Subcutaneous abdominal adipose tissue (tissue), 5 donors: ENCODE measurements around the gene DBF4.
A peak's percentile ranks its signal among the peaks of the same experiment; 100 is the strongest.
"Not testable (repeated sequence)": the region's sequence is repeated elsewhere in the genome, so short reads cannot be mapped to it uniquely, and the experiment has no call there.

ENCODE experiments used
- H3K27ac ChIP-seq: one replicate; pipeline ENCODE4 v1.7.0; 2013; ENCODE audit warnings: low read depth, mild to moderate bottlenecking, inconsistent platforms, low read length, moderate library complexity
- H3K27me3 ChIP-seq, 5 donors: one replicate each; pipeline ENCODE4 v1.7.0; 2013; ENCODE audit warnings: low read length in 5 of 5, inconsistent platforms in 1 of 5; ENCODE audit not compliant: control insufficient read depth in 5 of 5, insufficient read depth in 4 of 5
- H3K36me3 ChIP-seq, 5 donors: one replicate each; pipeline ENCODE4 v1.7.0; 2013; ENCODE audit warnings: low read length in 5 of 5; ENCODE audit not compliant: control insufficient read depth in 5 of 5, insufficient read depth in 5 of 5
- H3K4me1 ChIP-seq, 5 donors: one replicate each; pipeline ENCODE4 v1.7.0; 2013; ENCODE audit warnings: low read length in 5 of 5, mild to moderate bottlenecking in 3 of 5, moderate library complexity in 1 of 5; ENCODE audit not compliant: control insufficient read depth in 5 of 5, insufficient read depth in 5 of 5
- H3K4me3 ChIP-seq, 5 donors: one replicate each; pipeline ENCODE4 v1.7.0; 2013; ENCODE audit warnings: low read length in 5 of 5, low read depth in 1 of 5
- H3K9ac ChIP-seq, 5 donors: one replicate each; pipeline ENCODE4 v1.7.0; 2013; ENCODE audit warnings: low read length in 5 of 5, mild to moderate bottlenecking in 4 of 5, moderate library complexity in 3 of 5
- H3K9me3 ChIP-seq, 5 donors: one replicate each; pipeline ENCODE4 v1.7.0; 2013; ENCODE audit warnings: low read length in 5 of 5; ENCODE audit not compliant: control insufficient read depth in 5 of 5
- donor health status: healthy.
- donor health status: healthy.
- donor health status: healthy.
- donor health status: healthy.
- donor health status: healthy.

The DBF4 gene

DNA sequence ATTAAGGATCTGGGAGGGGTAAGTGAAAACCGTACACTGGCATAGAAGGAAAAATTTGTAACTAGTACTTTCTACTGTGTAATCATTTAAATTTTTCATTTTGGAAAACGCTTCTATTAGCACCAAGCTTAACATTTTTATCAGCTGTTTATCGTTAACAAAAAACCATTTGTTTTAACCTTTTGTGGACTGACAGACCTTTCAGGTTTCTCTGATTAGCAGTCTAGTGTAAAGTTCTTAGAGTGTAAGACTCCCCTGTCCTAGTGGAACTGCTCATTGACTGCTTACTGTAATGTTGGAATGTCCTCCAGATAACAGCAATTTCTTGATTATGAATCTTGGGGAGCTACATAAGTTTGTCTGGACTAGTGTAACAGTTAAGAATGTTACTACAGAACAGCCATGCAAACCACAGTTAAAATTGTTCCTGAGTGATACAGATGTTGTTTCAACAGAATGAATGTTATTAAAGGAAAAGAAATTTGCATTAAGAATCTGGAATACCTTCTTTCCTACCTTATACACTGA, 2.0 kb downstream of the DBF4 start:
- H3K27me3 ChIP-seq, result no peaks in the 10 kb centered on the region
- no peaks in the 10 kb centered on the region for H3K9me3 ChIP-seq
- H3K9ac ChIP-seq, result peak overlapping the region in 1 of 5 donors; percentile 81
- H3K27ac ChIP-seq, result no peak overlapping the region
- peaks cover 0 to 31% (median 28%) of the 10 kb centered on the region in 5 donors for H3K4me1 ChIP-seq
- no peak overlapping the region for H3K4me3 ChIP-seq
- no peaks in the 10 kb centered on the region for H3K36me3 ChIP-seq

DNA sequence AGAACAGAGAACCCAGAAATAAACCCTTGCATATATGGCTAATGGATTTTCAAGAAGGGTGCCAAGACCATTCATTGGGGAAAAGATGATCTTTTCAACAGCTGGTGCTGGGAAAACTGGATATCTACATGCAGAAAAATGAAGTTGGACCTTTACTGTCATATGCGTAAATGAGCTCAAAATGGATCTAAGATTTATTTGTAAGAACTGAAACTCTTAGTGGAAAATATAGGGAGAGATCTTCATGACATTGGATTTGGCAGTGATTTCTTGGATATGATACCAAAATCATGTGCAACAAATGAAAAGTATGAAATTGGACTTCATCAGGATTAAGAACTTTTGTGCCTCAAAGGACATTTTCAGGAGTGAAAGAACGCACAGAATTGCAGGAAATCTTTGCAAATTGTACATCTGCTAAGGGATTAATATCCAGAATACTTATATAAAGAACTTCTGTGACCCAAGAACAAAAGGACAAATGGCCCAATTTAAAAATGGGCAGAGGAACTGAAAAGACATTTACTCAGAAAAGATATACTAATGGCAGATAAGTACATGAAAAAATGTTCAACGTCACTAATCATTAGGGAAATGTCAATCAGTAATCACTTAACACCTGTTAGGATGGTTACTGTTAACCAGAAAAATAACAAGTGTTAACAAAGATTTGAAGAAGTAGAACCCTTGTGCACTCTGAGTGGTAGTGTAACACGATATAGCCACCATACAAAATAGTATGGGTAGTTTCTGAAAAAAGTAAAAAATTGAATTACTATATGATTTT, 6.1 kb downstream of the DBF4 start:
- H3K4me1 ChIP-seq, result peaks cover 0 to 9% (median 4%) of the 10 kb centered on the region in 5 donors
- H3K9me3 ChIP-seq, result no peaks in the 10 kb centered on the region
- no peak overlapping the region for H3K9ac ChIP-seq
- H3K36me3 ChIP-seq, result no peaks in the 10 kb centered on the region
- no peaks in the 10 kb centered on the region for H3K27me3 ChIP-seq
- H3K27ac ChIP-seq, result no peak overlapping the region
- no peak overlapping the region for H3K4me3 ChIP-seq

- Histone ChIP-seq H3K9me3 (no peaks in the 10 kb centered on the region), H3K36me3 (peaks cover 0 to 3% (median 2%) of the 10 kb centered on the region in 5 donors), H3K27ac (no peak overlapping the region), H3K4me3 (no peak overlapping the region), H3K9ac (no peak overlapping the region), H3K4me1 (no peaks in the 10 kb centered on the region), H3K27me3 (no peaks in the 10 kb centered on the region)
Measured at GRCh38 chr7:87885018-87885417, 8.7 kb downstream of the DBF4 start.

DNA sequence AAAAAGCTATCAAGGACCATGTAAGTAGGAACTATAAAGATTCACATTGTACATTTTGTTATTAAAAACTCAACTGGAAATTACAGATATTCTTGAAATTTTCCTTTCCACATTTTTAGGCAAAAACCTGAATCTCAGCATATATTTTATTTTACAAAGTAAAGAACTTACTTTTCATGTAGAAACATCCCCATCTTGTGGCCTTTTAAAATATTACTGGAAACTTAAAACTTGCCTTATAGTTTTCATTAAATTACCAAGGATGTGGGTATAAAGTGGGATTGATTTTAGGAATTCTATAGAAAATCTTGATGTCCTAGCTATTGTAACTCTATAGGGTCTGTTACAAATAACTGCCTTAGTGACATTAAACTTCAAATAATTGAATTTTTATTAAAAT, 10.6 kb downstream of the DBF4 start:
- Histone ChIP-seq H3K27me3 (no peaks in the 10 kb centered on the region), H3K9me3 (no peaks in the 10 kb centered on the region), H3K36me3 (peaks cover 0 to 3% (median 2%) of the 10 kb centered on the region in 5 donors), H3K27ac (no peak overlapping the region), H3K4me1 (no peaks in the 10 kb centered on the region), H3K9ac (no peak overlapping the region), H3K4me3 (no peak overlapping the region)

GRCh38 chr7:87895363-87895762, 19.1 kb downstream of the DBF4 start:
- no peak overlapping the region for H3K27ac ChIP-seq
- no peak overlapping the region for H3K9ac ChIP-seq
- no peaks in the 10 kb centered on the region for H3K9me3 ChIP-seq
- no peak overlapping the region for H3K4me3 ChIP-seq
- H3K27me3 ChIP-seq, result no peaks in the 10 kb centered on the region
- H3K4me1 ChIP-seq, result no peaks in the 10 kb centered on the region
- peaks cover 0 to 10% (median 2%) of the 10 kb centered on the region in 5 donors for H3K36me3 ChIP-seq

DNA sequence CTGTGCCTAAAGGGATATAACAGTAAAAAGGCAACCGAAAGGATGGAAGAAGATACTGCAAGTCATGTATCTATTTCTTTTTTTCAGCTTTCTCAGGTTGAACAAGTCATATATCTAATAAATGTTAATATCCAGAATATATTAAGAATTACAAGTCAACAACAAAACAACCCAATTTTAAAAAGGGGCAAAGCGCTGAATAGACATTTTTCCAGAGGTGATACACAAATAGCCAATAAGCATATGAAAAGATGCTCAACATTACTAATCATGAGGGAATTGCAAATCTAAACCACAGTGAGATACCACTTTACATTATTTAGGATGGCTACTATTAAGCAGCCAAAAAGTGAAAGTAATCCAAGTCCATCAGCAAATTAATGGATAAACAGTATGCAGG, 23.0 kb downstream of the DBF4 start:
- Histone ChIP-seq H3K4me3 (no peak overlapping the region), H3K9ac (no peak overlapping the region), H3K4me1 (no peaks in the 10 kb centered on the region), H3K9me3 (no peaks in the 10 kb centered on the region), H3K27me3 (no peaks in the 10 kb centered on the region), H3K36me3 (peaks cover 0 to 10% (median 2%) of the 10 kb centered on the region in 5 donors), H3K27ac (no peak overlapping the region)

DNA sequence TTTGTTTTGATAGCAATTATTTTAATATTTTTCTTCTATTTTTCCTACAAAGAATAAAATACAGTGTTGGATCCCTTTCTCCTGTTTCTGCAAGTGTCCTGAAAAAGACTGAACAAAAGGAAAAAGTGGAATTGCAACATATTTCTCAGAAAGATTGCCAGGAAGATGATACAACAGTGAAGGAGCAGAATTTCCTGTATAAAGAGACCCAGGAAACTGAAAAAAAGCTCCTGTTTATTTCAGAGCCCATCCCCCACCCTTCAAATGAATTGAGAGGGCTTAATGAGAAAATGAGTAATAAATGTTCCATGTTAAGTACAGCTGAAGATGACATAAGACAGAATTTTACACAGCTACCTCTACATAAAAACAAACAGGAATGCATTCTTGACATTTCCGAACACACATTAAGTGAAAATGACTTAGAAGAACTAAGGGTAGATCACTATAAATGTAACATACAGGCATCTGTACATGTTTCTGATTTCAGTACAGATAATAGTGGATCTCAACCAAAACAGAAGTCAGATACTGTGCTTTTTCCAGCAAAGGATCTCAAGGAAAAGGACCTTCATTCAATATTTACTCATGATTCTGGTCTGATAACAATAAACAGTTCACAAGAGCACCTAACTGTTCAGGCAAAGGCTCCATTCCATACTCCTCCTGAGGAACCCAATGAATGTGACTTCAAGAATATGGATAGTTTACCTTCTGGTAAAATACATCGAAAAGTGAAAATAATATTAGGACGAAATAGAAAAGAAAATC, 31.0 kb downstream of the DBF4 start:
- H3K9me3 ChIP-seq, H3K4me1 ChIP-seq, H3K36me3 ChIP-seq, H3K9ac ChIP-seq, H3K4me3 ChIP-seq, H3K27me3 ChIP-seq, H3K27ac ChIP-seq: not testable (repeated sequence)

DNA sequence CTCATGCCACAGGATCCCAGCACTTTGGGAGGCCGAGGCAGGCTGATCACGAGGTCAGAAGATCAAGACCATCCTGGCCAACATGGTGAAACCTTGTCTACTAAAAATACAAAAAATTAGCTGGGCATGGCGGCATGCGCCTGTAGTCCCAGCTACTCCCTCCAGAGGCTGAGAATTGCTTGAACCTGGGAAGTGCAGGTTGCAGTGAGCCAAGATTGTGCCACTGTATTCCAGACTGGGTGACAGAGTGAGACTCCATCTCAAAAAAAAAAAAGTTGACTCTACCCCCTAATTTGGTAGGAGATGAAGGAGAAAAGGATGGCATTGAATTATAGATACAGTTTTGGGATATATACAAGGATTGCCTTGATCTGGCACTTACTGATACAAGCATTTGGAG, 32.5 kb downstream of the DBF4 start:
- H3K36me3 ChIP-seq, H3K4me3 ChIP-seq, H3K9me3 ChIP-seq, H3K4me1 ChIP-seq, H3K27me3 ChIP-seq, H3K9ac ChIP-seq, H3K27ac ChIP-seq: not testable (repeated sequence)

- Histone ChIP-seq H3K4me1 (peaks cover 0 to 2% (median 0%) of the 10 kb centered on the region in 5 donors), H3K36me3 (peaks cover 0 to 3% (median 0%) of the 10 kb centered on the region in 5 donors)
Measured at GRCh38 chr7:87912121-87912520, 35.8 kb downstream of the DBF4 start.

GRCh38 chr7:87918740-87919139, 42.4 kb downstream of the DBF4 start:
- H3K9me3 ChIP-seq, result no peaks in the 10 kb centered on the region
- H3K36me3 ChIP-seq, result no peaks in the 10 kb centered on the region
- no peaks in the 10 kb centered on the region for H3K27me3 ChIP-seq
- H3K27ac ChIP-seq, result no peak overlapping the region
- H3K4me3 ChIP-seq, result no peak overlapping the region
- no peaks in the 10 kb centered on the region for H3K4me1 ChIP-seq
- no peak overlapping the region for H3K9ac ChIP-seq

More at GRCh38 chr7:87912121-87912520, 35.8 kb downstream of the DBF4 start:
- H3K27me3 ChIP-seq, result no peaks in the 10 kb centered on the region
- no peak overlapping the region for H3K4me3 ChIP-seq
- H3K9ac ChIP-seq, result no peak overlapping the region
- H3K9me3 ChIP-seq, result no peaks in the 10 kb centered on the region
- no peak overlapping the region for H3K27ac ChIP-seq
